IMR-90 (cell line): Measurements from ENCODE around the gene HMG20B. TPM values are rescaled to one million over a fixed set of nuclear protein-coding genes. Genes with fewer than 3 reads are reported as not detected.

ENCODE experiments used
- ATAC-seq: fragments of 200-7000 bp; cut with Tn5 transposase; 2 replicates; pipeline ENCODE4 v1.9.1; 2020; ENCODE audit warnings: low read depth, mild to moderate bottlenecking, moderate library complexity
- BruUV-seq: library from RNA; stranded (reverse); fragments of 400-500 nt; replicated peaks from 2 replicates; lab custom pipeline; 2021; lab: Mats Ljungman, UMichigan
- CTCF ChIA-PET: fragments of 300-600 bp; formaldehyde crosslinking; extraction: SDS; loops from one replicate; lab custom pipeline; 2021; ENCODE audit warnings: antibody characterized with exemption; lab: Yijun Ruan, JAX
- POLR2A ChIA-PET: fragments of 300-600 bp; sonication (Branson Sonifier 250); formaldehyde crosslinking; loops from one replicate; lab custom pipeline; 2022; ENCODE audit warnings: antibody characterized with exemption; ENCODE audit not compliant: unreplicated experiment; lab: Charles Lee
- DNase-seq: peaks from one replicate; pipeline ENCODE4 v3.0.0; 2013
- H2AFZ ChIP-seq: replicated peaks from 2 replicates; pipeline ENCODE3; 2013; ENCODE audit warnings: low read length, mild to moderate bottlenecking; ENCODE audit not compliant: poor library complexity
- H2AK5ac ChIP-seq: 2 replicates; pipeline ENCODE4 v1.6.1; 2013; ENCODE audit warnings: low read depth, low read length, inconsistent platforms
- H2AK9ac ChIP-seq: replicated peaks from 2 replicates; pipeline ENCODE3; 2013; ENCODE audit warnings: mild to moderate bottlenecking, low read depth, low read length, moderate library complexity; ENCODE audit not compliant: poor library complexity
- H2BK120ac ChIP-seq: 2 replicates; pipeline ENCODE4 v1.6.1; 2013; ENCODE audit warnings: low read depth, low read length, inconsistent platforms
- H2BK15ac ChIP-seq: 3 replicates; pipeline ENCODE4 v1.6.1; 2013; ENCODE audit warnings: low read depth, low read length, inconsistent platforms
- H2BK20ac ChIP-seq: 2 replicates; pipeline ENCODE4 v1.6.1; 2013; ENCODE audit warnings: low read depth, mild to moderate bottlenecking, inconsistent platforms, low read length, moderate library complexity
- H2BK5ac ChIP-seq: 2 replicates; pipeline ENCODE4 v1.6.1; 2013; ENCODE audit warnings: mild to moderate bottlenecking, low read depth, low read length, inconsistent platforms; ENCODE audit not compliant: poor library complexity, severe bottlenecking
- H3K14ac ChIP-seq: replicated peaks from 2 replicates; pipeline ENCODE4 v1.6.1; 2013; ENCODE audit warnings: low read depth, low read length, inconsistent platforms
- H3K18ac ChIP-seq: 2 replicates; pipeline ENCODE4 v1.6.1; 2013; ENCODE audit warnings: low read depth, low read length, control low read depth
- H3K23ac ChIP-seq: 2 replicates; pipeline ENCODE4 v1.6.1; 2013; ENCODE audit warnings: low read depth, low read length, inconsistent platforms
- H3K27ac ChIP-seq: 2 replicates; pipeline ENCODE4 v1.5.1; 2013; ENCODE audit warnings: mild to moderate bottlenecking, control low read depth, low read length; ENCODE audit not compliant: insufficient read depth
- H3K27me3 ChIP-seq: 2 replicates; pipeline ENCODE4 v1.6.1; 2013; ENCODE audit warnings: low read length; ENCODE audit not compliant: control insufficient read depth, insufficient read depth
- H3K36me3 ChIP-seq: 2 replicates; pipeline ENCODE4 v1.6.1; 2013; ENCODE audit warnings: low read length, mixed read lengths; ENCODE audit not compliant: control insufficient read depth, insufficient read depth
- H3K4ac ChIP-seq: 2 replicates; pipeline ENCODE4 v1.6.1; 2013; ENCODE audit warnings: low read depth, low read length, inconsistent platforms
- H3K4me1 ChIP-seq: 2 replicates; pipeline ENCODE4 v1.6.1; 2013; ENCODE audit warnings: low read length, mixed read lengths; ENCODE audit not compliant: control insufficient read depth, insufficient read depth
- H3K4me2 ChIP-seq: 2 replicates; pipeline ENCODE4 v1.6.1; 2013; ENCODE audit warnings: low read depth, mild to moderate bottlenecking, control low read depth, low read length, moderate library complexity
- H3K4me3 ChIP-seq: 2 replicates; pipeline ENCODE4 v1.5.1; 2013; ENCODE audit warnings: low read depth, mild to moderate bottlenecking, control low read depth, low read length, moderate library complexity; ENCODE audit not compliant: insufficient read depth
- H3K56ac ChIP-seq: 2 replicates; pipeline ENCODE4 v1.6.1; 2013; ENCODE audit warnings: low read length, inconsistent platforms; ENCODE audit not compliant: insufficient read depth; ENCODE audit errors: extremely low read depth
- H3K79me1 ChIP-seq, 2 experiments: 2 replicates each; pipeline ENCODE4 v1.6.1; 2013; ENCODE audit warnings: low read length in 2 of 2, inconsistent platforms in 1 of 2, low read depth in 1 of 2
- H3K9ac ChIP-seq: 2 replicates; pipeline ENCODE4 v1.6.1; 2013; ENCODE audit warnings: low read depth, low read length, control low read depth
- H3K9me1 ChIP-seq: 2 replicates; pipeline ENCODE4 v1.6.1; 2013; ENCODE audit warnings: low read length, inconsistent platforms; ENCODE audit not compliant: insufficient read depth
- H3K9me3 ChIP-seq: 2 replicates; pipeline ENCODE4 v1.6.1; 2013; ENCODE audit warnings: low read length; ENCODE audit not compliant: control insufficient read depth, insufficient read depth
- H4K20me1 ChIP-seq: 2 replicates; pipeline ENCODE4 v1.6.1; 2013; ENCODE audit warnings: low read length, inconsistent platforms; ENCODE audit not compliant: insufficient read depth
- H4K5ac ChIP-seq: 2 replicates; pipeline ENCODE4 v1.6.1; 2013; ENCODE audit warnings: mild to moderate bottlenecking, low read depth, low read length, control low read depth
- H4K8ac ChIP-seq, 2 experiments: 2 replicates each; pipeline ENCODE4 v1.6.1; 2013; ENCODE audit warnings: low read depth in 2 of 2, low read length in 2 of 2, control low read depth in 1 of 2, inconsistent platforms in 1 of 2
- H4K91ac ChIP-seq: 2 replicates; pipeline ENCODE4 v1.6.1; 2013; ENCODE audit warnings: low read depth, low read length, inconsistent platforms; ENCODE audit not compliant: insufficient read depth
- BHLHE40 ChIP-seq: fragments of 150-350 bp; IDR thresholded peaks from 2 replicates; pipeline ENCODE4 v1.6.1; 2016; ENCODE audit warnings: mild to moderate bottlenecking, low read depth, low read length
- CEBPB ChIP-seq: IDR thresholded peaks from 2 replicates; pipeline ENCODE4 v1.6.1; 2012; ENCODE audit warnings: low read depth, low read length, improper control_type of control experiment
- FOS ChIP-seq: fragments of 150-350 bp; IDR thresholded peaks from 2 replicates; pipeline ENCODE4 v1.6.1; 2016; ENCODE audit warnings: low read depth, low read length
- POLR2A ChIP-seq: IDR thresholded peaks from 2 replicates; pipeline ENCODE4 v1.6.1; 2012; ENCODE audit warnings: mild to moderate bottlenecking, low read depth, low read length
- RAD21 ChIP-seq: IDR thresholded peaks from 2 replicates; pipeline ENCODE4 v1.6.1; 2012; ENCODE audit warnings: low read length, improper control_type of control experiment
- RCOR1 ChIP-seq: IDR thresholded peaks from 2 replicates; pipeline ENCODE4 v1.6.1; 2012; ENCODE audit warnings: mild to moderate bottlenecking, low read length, improper control_type of control experiment; ENCODE audit not compliant: insufficient replicate concordance
- RFX5 ChIP-seq: IDR thresholded peaks from 2 replicates; pipeline ENCODE4 v1.8.0; 2012; ENCODE audit warnings: low read depth, mild to moderate bottlenecking, low read length, moderate library complexity
- SMC3 ChIP-seq: fragments of 150-350 bp; IDR thresholded peaks from 2 replicates; pipeline ENCODE4 v1.6.1; 2016; ENCODE audit warnings: low read depth, mild to moderate bottlenecking, antibody characterized with exemption, low read length, moderate library complexity
- WGBS, 2 experiments: methylation state at CpG; one replicate each; pipeline versions ENCODE4 v1.1.5 to v1.1.7; 2013; ENCODE audit warnings: missing lambda C conversion rate in 2 of 2; ENCODE audit not compliant: insufficient read length in 1 of 2; ENCODE audit errors: extremely low coverage in 2 of 2; 5-methylcytosine and 5-hydroxymethylcytosine counted together
- dilution Hi-C: fragments of 300-500 bp; cut with HindIII; formaldehyde crosslinking; loops from one replicate; pipeline ENCODE4 v1.14.3; 2018; ENCODE audit warnings: low sequenced_read_pairs; ENCODE audit not compliant: unreplicated experiment
- in situ Hi-C: fragments of 300-500 bp; cut with MboI; formaldehyde crosslinking; loops from 3 replicates; pipeline ENCODE4 v1.14.3; 2019; ENCODE audit warnings: low sequenced_read_pairs, inconsistent platforms, mixed read lengths
- intact Hi-C: fragments of 100-400 bp; cut with micrococcal nuclease; formaldehyde crosslinking; loops from 2 replicates; pipeline ENCODE4 v1.10.0; 2022
- polyA plus RNA-seq, 3 experiments: library from polyadenylated mRNA; depleted of rRNA; stranded (reverse); fragments of >200 nt; gene quantifications; 2 replicates each; pipeline ENCODE4 v1.2.3, GENCODE V29; 2012; ENCODE audit warnings: low replicate concordance in 1 of 3
- total RNA-seq: library from RNA; depleted of rRNA; stranded (reverse); fragments of >200 nt; gene quantifications from 2 replicates; pipeline ENCODE4 v1.2.3, GENCODE V29; 2012
- TF ChIP-seq, protein P1 (sequence below): conservative IDR thresholded peaks from 2 replicates; pipeline ENCODE4 v1.5.1; 2012; ENCODE audit warnings: mild to moderate bottlenecking, low read depth, low read length, improper control_type of control experiment

HMG20B gene
- total and polyA plus RNA-seq, 2 of the 4 experiments (the other 2 are of a cell fraction) = 57.5 to 63.8 TPM

DNA sequence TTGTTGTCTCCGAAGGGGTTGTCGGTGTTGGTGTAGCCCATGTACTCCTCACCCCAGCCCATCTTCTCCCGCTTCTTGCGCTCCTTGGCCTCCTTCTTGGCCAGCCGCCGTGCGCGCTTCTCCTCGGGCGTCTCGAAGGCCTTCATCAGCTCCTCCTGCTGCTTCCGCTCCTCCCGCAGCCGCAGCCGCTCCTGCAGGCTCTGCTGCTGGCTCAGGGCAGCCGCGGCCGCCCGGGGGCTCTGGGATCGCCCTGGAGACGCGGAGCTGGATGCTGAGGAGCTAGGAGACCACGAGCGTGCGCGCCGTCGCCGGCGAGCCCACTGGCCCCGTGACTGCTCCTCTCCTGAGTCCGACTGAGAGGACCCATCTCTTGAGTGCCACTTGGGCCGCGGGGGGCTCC lies 51.0 kb downstream of the HMG20B start:
- Histone ChIP-seq H4K91ac (no peak overlapping the region), H3K79me1 (peaks cover 14 to 42% of the 10 kb centered on the region in 2 experiments; a peak in 3 of 4 replicates), H3K18ac (no peak overlapping the region), H3K27ac (no peak overlapping the region), H4K5ac (no peak overlapping the region), H3K9ac (no peak overlapping the region), H3K9me3 (no peaks in the 10 kb centered on the region), H2AK9ac (no peak overlapping the region), H2BK15ac (no peak overlapping the region), H3K4me1 (peaks cover 6% of the 10 kb centered on the region; the same call in 1 of the 2 replicates), H3K27me3 (no peaks in the 10 kb centered on the region), H2BK120ac (no peak overlapping the region), H3K23ac (no peak overlapping the region), H3K14ac (no peak overlapping the region), H2AFZ (no peak overlapping the region), H2BK20ac (no peak overlapping the region), H4K20me1 (peaks cover 23% of the 10 kb centered on the region), H4K8ac (no peak overlapping the region), H2AK5ac (no peak overlapping the region), H3K36me3 (peaks cover 24% of the 10 kb centered on the region), H3K9me1 (peaks cover 3% of the 10 kb centered on the region; the same call in 1 of the 2 replicates), H2BK5ac (no peak overlapping the region), H3K4ac (no peak overlapping the region), H3K4me3 (no peak overlapping the region), H3K56ac (no peak overlapping the region), H3K4me2 (no peak overlapping the region)
- intact Hi-C loops = no loop called here
- 93% methylated on average over 18 of the region's 34 CpGs; no CpG with 5 or more reads in 1 of the 2 experiments for WGBS, 2 experiments
- POLR2A ChIA-PET = no interaction called here
- no peak for ATAC-seq
- TF ChIP-seq SMC3 (no peak), RFX5 (no peak), RCOR1 (no peak), POLR2A (no peak), RAD21 (no peak), FOS (no peak), CEBPB (no peak), BHLHE40 (no peak)
- TF ChIP-seq, protein P1, sequence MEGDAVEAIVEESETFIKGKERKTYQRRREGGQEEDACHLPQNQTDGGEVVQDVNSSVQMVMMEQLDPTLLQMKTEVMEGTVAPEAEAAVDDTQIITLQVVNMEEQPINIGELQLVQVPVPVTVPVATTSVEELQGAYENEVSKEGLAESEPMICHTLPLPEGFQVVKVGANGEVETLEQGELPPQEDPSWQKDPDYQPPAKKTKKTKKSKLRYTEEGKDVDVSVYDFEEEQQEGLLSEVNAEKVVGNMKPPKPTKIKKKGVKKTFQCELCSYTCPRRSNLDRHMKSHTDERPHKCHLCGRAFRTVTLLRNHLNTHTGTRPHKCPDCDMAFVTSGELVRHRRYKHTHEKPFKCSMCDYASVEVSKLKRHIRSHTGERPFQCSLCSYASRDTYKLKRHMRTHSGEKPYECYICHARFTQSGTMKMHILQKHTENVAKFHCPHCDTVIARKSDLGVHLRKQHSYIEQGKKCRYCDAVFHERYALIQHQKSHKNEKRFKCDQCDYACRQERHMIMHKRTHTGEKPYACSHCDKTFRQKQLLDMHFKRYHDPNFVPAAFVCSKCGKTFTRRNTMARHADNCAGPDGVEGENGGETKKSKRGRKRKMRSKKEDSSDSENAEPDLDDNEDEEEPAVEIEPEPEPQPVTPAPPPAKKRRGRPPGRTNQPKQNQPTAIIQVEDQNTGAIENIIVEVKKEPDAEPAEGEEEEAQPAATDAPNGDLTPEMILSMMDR = no peak
- no peak for DNase-seq
- BruUV-seq = no TSS peak
- CTCF ChIA-PET = no interaction called here
- in situ Hi-C loops = loop anchor here (25.0 kb wide), 1 partner anchor 311 kb away; no protein-coding TSS in a partner anchor
- dilution Hi-C loops = no loop called here
